ENCODE measurements around the gene ORAI1. TPM values are rescaled to one million over a fixed set of nuclear protein-coding genes. Genes with fewer than 3 reads are reported as not detected.

Gene ORAI1
- total RNA-seq, 1 donor from 2014 or later = 18.9 TPM

DNA sequence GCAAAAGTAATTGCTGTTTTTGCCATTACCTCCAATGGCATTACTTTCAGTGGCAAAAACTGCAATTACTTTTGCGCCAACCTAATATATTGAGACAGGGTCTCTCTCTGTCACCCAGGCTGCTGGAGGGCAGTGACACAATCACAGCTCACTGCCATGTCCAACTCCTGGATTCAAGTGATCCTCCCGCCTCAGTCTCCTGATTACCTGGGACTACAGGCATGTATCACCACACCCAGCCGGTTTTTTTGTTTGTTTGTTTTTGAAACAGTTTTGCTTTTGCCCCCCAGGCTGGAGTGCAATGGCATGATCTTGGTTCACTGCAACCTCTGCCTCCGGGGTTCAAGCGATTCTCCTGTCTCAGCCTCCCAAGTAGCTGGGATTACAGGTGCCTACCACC is 29.8 kb upstream of the ORAI1 start:
- no peak overlapping the region for H3K27ac Mint-ChIP-seq
- TF ChIP-seq, protein P1, sequence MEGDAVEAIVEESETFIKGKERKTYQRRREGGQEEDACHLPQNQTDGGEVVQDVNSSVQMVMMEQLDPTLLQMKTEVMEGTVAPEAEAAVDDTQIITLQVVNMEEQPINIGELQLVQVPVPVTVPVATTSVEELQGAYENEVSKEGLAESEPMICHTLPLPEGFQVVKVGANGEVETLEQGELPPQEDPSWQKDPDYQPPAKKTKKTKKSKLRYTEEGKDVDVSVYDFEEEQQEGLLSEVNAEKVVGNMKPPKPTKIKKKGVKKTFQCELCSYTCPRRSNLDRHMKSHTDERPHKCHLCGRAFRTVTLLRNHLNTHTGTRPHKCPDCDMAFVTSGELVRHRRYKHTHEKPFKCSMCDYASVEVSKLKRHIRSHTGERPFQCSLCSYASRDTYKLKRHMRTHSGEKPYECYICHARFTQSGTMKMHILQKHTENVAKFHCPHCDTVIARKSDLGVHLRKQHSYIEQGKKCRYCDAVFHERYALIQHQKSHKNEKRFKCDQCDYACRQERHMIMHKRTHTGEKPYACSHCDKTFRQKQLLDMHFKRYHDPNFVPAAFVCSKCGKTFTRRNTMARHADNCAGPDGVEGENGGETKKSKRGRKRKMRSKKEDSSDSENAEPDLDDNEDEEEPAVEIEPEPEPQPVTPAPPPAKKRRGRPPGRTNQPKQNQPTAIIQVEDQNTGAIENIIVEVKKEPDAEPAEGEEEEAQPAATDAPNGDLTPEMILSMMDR (IDR thresholded peaks at IDR 0.05; ENCODE audit: unreplicated experiment) = no peak
- DNase-seq (ENCODE audit: low spot score, unreplicated experiment) = no peak

DNA sequence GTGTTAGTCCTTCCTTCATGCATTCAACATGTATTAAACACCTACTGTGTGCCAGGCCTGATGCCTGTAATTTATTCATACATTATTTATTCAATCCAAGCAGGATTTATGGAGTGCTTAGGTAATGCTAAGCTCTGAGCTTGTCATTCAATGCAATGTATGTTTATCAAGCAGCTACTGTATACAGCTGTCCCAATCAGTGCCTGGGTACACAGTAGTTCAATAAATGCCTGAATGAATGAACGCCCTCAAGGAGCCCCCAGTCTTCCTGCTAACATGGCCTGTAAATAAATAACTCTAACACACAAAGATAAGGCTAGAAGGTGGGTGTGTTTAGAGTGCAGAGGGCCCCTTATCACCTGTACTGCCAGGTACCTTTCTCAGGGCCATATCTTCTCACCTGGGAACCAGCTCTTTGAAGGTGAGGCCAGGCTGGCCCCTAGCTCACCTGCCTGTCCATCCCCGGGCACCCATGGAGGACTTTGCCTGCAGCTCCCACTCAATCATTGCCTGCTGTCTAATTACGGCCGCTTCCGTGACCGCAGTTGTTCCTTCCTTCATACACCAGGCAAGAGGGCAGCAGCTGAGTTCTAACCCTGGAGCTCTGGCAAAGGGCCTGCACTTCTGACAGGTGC is 25.5 kb upstream of the ORAI1 start:
- Mint-ChIP-seq H3K4me3 (ENCODE audit: low read depth) (no peak overlapping the region), H3K9me3 (ENCODE audit: low read depth) (peaks cover 1% of the 10 kb centered on the region), H3K27ac (peak overlapping the region; percentile 92), H3K4me1 (ENCODE audit: low read depth) (peaks cover 17% of the 10 kb centered on the region), H3K27me3 (no peaks in the 10 kb centered on the region), H3K36me3 (ENCODE audit: insufficient read depth) (peaks cover 4% of the 10 kb centered on the region)
- DNase-seq (ENCODE audit: low spot score, unreplicated experiment) = no peak
- TF ChIP-seq, protein P1 (IDR thresholded peaks at IDR 0.05; ENCODE audit: unreplicated experiment) = no peak

More for the DNA sequence above, 29.8 kb upstream of the ORAI1 start:
- peaks cover 18% of the 10 kb centered on the region for H3K4me1 Mint-ChIP-seq (ENCODE audit: low read depth)
- peaks cover 10% of the 10 kb centered on the region for H3K36me3 Mint-ChIP-seq (ENCODE audit: insufficient read depth)
- H3K4me3 Mint-ChIP-seq (ENCODE audit: low read depth) = no peak overlapping the region
- no peaks in the 10 kb centered on the region for H3K27me3 Mint-ChIP-seq
- peaks cover 3% of the 10 kb centered on the region for H3K9me3 Mint-ChIP-seq (ENCODE audit: low read depth)

DNA sequence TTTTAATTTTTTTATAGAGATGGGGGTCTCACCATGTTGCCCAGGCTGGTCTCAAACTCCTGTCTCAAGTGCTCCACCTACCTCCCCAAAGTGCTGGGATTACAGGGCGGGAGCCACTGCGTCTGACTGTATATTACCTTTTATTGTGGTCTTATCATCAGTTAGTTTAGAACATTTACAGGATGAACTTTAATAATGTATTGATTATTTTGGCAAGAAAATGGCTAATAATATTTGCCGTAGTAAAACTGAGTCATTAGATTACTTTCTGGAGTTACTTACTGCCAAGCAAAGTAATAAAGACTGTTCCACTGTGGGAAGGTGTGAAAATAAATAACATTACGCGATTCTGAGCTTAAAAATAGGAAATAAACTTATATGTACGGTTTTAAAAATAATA is 23.6 kb upstream of the ORAI1 start:
- Mint-ChIP-seq H3K4me1 (ENCODE audit: low read depth) (peaks cover 17% of the 10 kb centered on the region), H3K36me3 (ENCODE audit: insufficient read depth) (no peaks in the 10 kb centered on the region), H3K9me3 (ENCODE audit: low read depth) (no peaks in the 10 kb centered on the region)

DNA sequence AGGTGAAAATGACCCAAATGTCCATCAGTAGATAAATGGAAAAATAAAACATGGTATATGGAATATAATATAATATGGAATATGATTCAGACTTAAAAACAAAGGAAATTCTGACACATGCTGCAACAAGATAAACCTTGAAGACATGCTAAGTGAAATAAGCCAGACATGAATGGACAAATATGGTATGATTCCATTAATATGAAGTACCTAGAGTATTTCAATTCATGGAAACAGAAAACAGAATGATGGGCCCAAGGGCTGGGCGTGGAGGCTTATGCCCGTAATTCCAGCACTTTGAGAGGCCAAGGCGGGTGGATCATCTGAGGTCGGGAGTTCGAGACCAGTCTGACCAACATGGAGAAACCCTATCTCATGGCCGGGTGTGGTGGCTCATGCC is 22.7 kb upstream of the ORAI1 start:
- peaks cover 2% of the 10 kb centered on the region for H3K9me3 Mint-ChIP-seq (ENCODE audit: low read depth)
- peaks cover 16% of the 10 kb centered on the region for H3K4me1 Mint-ChIP-seq (ENCODE audit: low read depth)
- no peak for DNase-seq (ENCODE audit: low spot score, unreplicated experiment)
- H3K36me3 Mint-ChIP-seq (ENCODE audit: insufficient read depth) = no peaks in the 10 kb centered on the region
- H3K27me3 Mint-ChIP-seq = no peaks in the 10 kb centered on the region
- TF ChIP-seq, protein P1 (IDR thresholded peaks at IDR 0.05; ENCODE audit: unreplicated experiment) = no peak
- H3K27ac Mint-ChIP-seq = no peak overlapping the region
- no peak overlapping the region for H3K4me3 Mint-ChIP-seq (ENCODE audit: low read depth)

More for the DNA sequence above, 23.6 kb upstream of the ORAI1 start:
- Mint-ChIP-seq H3K4me3 (ENCODE audit: low read depth) (no peak overlapping the region), H3K27me3 (no peaks in the 10 kb centered on the region), H3K27ac (no peak overlapping the region)
- TF ChIP-seq, protein P1 (IDR thresholded peaks at IDR 0.05; ENCODE audit: unreplicated experiment) = no peak
- DNase-seq (ENCODE audit: low spot score, unreplicated experiment) = no peak

DNA sequence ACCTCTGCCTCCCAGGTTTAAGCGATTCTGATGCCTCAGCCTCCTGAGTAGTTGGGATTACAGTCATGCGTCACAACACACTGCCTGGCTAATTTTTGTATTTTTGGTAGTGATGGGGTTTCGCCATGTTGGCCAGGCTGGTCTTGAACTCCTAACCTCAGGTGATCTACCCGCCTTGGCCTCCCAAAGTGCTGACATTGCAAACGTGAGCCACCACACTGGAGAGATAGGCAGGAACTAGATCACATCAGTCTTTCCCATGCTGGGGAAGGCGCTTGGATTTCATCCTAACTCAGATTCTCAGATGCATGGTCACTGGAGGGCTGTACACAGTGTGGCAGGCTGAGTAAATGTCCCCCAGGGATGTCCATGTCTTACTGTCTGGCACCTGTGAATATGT is 18.0 kb upstream of the ORAI1 start:
- no peak for DNase-seq (ENCODE audit: low spot score, unreplicated experiment)
- no peak overlapping the region for H3K4me3 Mint-ChIP-seq (ENCODE audit: low read depth)
- H3K9me3 Mint-ChIP-seq (ENCODE audit: low read depth) = peaks cover 5% of the 10 kb centered on the region
- peaks cover 2% of the 10 kb centered on the region for H3K36me3 Mint-ChIP-seq (ENCODE audit: insufficient read depth)
- H3K4me1 Mint-ChIP-seq (ENCODE audit: low read depth) = peaks cover 9% of the 10 kb centered on the region
- no peak overlapping the region for H3K27ac Mint-ChIP-seq
- TF ChIP-seq, protein P1 (IDR thresholded peaks at IDR 0.05; ENCODE audit: unreplicated experiment) = no peak
- H3K27me3 Mint-ChIP-seq = no peaks in the 10 kb centered on the region

Measured in progenitor cell of endocrine pancreas (in vitro differentiated cells).